ENCODE measurements around the gene MYOT.

Gene MYOT

GRCh38 chr5:137871571-137871970 is 3.9 kb downstream of the MYOT start:
- DNase-seq (ENCODE audit: low read depth): no peak
- no peak overlapping the region for H3K4me3 ChIP-seq (ENCODE audit: low read depth, low read length)
- in situ Hi-C loops (cut with HindIII; ENCODE audit: low sequenced_read_pairs): no loop called here
- TF ChIP-seq, protein P1, sequence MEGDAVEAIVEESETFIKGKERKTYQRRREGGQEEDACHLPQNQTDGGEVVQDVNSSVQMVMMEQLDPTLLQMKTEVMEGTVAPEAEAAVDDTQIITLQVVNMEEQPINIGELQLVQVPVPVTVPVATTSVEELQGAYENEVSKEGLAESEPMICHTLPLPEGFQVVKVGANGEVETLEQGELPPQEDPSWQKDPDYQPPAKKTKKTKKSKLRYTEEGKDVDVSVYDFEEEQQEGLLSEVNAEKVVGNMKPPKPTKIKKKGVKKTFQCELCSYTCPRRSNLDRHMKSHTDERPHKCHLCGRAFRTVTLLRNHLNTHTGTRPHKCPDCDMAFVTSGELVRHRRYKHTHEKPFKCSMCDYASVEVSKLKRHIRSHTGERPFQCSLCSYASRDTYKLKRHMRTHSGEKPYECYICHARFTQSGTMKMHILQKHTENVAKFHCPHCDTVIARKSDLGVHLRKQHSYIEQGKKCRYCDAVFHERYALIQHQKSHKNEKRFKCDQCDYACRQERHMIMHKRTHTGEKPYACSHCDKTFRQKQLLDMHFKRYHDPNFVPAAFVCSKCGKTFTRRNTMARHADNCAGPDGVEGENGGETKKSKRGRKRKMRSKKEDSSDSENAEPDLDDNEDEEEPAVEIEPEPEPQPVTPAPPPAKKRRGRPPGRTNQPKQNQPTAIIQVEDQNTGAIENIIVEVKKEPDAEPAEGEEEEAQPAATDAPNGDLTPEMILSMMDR (IDR thresholded peaks at IDR 0.05; ENCODE audit: low read depth, low read length, missing control alignments): no peak

DNA sequence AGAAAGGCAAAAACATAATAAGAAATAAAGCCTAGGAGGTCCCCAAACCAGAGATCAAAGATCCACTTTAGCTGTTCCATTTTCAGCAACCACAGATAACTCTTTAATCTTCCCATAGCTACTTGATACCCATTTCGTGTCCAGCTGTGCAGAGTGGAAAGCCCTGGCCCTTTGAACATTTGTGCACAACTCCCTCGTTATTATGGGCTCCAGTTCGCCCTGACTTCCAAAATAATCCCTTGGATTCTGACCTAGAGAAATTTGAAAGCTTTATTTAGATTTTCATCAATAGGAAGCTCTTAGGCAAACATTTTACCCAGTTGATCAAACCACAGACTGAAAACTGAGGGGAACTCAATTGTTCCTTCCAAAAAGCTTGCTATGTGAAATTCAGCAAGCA is 4.8 kb downstream of the MYOT start:
- H3K4me3 ChIP-seq (ENCODE audit: low read depth, low read length): no peak overlapping the region
- DNase-seq (ENCODE audit: low read depth): no peak
- in situ Hi-C loops (cut with HindIII; ENCODE audit: low sequenced_read_pairs): no loop called here
- TF ChIP-seq, protein P1 (IDR thresholded peaks at IDR 0.05; ENCODE audit: low read depth, low read length, missing control alignments): no peak

DNA sequence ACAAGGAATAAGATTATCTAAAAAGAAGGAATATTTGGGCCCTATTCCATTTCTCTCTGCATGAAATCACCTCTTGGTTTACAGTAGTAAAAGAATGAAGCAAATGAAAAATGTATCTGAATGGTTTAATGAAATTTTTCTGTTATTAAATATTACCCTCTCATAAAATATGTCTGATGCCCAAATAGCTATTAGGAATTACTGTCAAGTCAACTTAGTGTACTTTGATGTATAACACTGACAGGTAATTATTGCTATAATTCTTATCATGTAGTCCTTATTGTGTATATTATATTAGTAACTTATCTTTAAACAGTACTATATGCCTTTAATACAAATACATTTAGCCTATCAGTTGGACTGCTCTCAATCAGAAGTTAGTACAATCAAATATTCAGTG is 8.4 kb downstream of the MYOT start:
- DNase-seq (ENCODE audit: low read depth): no peak
- H3K4me3 ChIP-seq (ENCODE audit: low read depth, low read length): no peak overlapping the region
- in situ Hi-C loops (cut with HindIII; ENCODE audit: low sequenced_read_pairs): no loop called here
- TF ChIP-seq, protein P1 (IDR thresholded peaks at IDR 0.05; ENCODE audit: low read depth, low read length, missing control alignments): no peak

GRCh38 chr5:137880313-137880712 is 12.7 kb downstream of the MYOT start:
- TF ChIP-seq, protein P1 (IDR thresholded peaks at IDR 0.05; ENCODE audit: low read depth, low read length, missing control alignments): no peak
- in situ Hi-C loops (cut with HindIII; ENCODE audit: low sequenced_read_pairs): no loop called here
- no peak overlapping the region for H3K4me3 ChIP-seq (ENCODE audit: low read depth, low read length)
- no peak for DNase-seq (ENCODE audit: low read depth)

- DNase-seq (ENCODE audit: low read depth): no peak
- H3K4me3 ChIP-seq (ENCODE audit: low read depth, low read length): no peak overlapping the region
- in situ Hi-C loops (cut with HindIII; ENCODE audit: low sequenced_read_pairs): no loop called here
- TF ChIP-seq, protein P1 (IDR thresholded peaks at IDR 0.05; ENCODE audit: low read depth, low read length, missing control alignments): no peak
These were observed 20.2 kb downstream of the MYOT start for GRCh38 chr5:137887831-137888230.

- DNase-seq (ENCODE audit: low read depth): no peak
- H3K4me3 ChIP-seq (ENCODE audit: low read depth, low read length): no peak overlapping the region
- TF ChIP-seq, protein P1 (IDR thresholded peaks at IDR 0.05; ENCODE audit: low read depth, low read length, missing control alignments): no peak
- in situ Hi-C loops (cut with HindIII; ENCODE audit: low sequenced_read_pairs): no loop called here
These were observed 20.8 kb downstream of the MYOT start for GRCh38 chr5:137888466-137888862.

Measured in astrocyte of the cerebellum (primary cell).